GM12873 (cell line): ENCODE data around the gene EVI5L.

Experiments used
- TF ChIP-seq, protein P1 (sequence below): IDR thresholded peaks from 2 replicates; pipeline ENCODE4 v1.5.1; 2012; ENCODE audit warnings: low read depth, mild to moderate bottlenecking, moderate library complexity, low read length, control low read depth; ENCODE audit not compliant: insufficient read depth; ENCODE audit errors: missing control alignments

EVI5L gene

GRCh38 chr19:7901337-7901736 is 71.3 kb downstream of the EVI5L start:
- TF ChIP-seq, protein P1, sequence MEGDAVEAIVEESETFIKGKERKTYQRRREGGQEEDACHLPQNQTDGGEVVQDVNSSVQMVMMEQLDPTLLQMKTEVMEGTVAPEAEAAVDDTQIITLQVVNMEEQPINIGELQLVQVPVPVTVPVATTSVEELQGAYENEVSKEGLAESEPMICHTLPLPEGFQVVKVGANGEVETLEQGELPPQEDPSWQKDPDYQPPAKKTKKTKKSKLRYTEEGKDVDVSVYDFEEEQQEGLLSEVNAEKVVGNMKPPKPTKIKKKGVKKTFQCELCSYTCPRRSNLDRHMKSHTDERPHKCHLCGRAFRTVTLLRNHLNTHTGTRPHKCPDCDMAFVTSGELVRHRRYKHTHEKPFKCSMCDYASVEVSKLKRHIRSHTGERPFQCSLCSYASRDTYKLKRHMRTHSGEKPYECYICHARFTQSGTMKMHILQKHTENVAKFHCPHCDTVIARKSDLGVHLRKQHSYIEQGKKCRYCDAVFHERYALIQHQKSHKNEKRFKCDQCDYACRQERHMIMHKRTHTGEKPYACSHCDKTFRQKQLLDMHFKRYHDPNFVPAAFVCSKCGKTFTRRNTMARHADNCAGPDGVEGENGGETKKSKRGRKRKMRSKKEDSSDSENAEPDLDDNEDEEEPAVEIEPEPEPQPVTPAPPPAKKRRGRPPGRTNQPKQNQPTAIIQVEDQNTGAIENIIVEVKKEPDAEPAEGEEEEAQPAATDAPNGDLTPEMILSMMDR = no peak

DNA sequence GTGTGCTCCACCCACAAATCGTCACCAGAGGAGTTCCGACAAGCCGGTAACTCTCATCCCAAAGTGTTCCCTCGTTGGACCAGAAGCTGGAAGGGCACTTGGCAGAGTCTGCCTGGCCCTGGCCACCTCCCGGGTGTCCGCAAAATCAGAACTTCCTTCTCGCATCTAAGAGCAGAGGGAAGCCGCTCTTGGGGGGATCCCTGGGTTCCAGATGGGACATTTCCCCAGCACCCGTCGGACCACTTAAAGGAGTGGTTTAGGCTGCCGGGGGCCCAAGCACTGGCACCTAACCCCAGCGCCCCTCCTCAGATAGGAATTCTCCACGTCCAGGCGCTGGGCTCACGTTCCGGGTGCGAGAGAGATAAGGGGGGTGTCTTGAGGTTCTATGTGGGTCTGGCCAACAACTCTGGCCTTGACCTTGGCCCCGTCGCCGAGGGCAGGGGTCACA is 72.8 kb downstream of the EVI5L start:
- TF ChIP-seq, protein P1 = no peak

DNA sequence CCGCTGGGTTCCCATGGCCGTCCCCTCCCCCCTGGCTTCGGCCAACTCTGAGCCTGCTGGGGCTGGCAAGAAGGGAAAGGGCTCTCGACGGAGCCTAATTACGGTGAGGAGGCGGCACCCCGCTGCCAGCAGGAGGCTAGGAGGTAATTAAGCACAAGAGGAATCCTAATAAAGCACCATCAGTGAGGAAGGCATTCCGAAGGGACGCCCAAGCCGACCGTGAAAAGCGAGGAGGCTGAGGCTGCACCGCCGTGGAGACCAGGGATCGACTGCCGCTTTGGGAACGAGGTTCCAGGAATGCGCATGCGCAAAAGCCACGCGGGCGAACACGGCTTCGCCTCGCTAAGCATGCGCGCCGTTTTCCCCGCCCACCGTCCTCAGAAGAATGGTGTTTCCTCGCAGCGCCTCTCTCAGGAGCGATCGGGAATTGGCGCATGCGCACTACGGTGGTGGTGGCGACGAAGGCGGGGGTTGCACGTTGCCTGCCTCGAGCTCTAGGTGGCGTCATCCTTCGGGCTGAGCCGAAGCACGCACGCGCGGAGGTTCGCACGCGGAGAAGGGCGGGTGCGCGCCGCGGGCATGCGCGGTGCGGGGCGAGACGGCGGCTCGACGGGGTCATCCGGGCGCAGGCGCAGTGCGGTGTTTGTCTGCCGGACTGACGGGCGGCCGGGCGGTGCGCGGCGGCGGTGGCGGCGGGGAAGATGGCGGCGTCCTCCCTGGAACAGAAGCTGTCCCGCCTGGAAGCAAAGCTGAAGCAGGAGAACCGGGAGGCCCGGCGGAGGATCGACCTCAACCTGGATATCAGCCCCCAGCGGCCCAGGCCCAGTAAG is 73.4 kb downstream of the EVI5L start, which contains the start of gene MAP2K7:
Gene MAP2K7 (plus strand): TSS at position 634 of the 830 bp plus-strand sequence. CDS start 68 bp downstream, at position 702.
- TF ChIP-seq, protein P1 = peak; percentile 63

- TF ChIP-seq, protein P1 = no peak
Observed at GRCh38 chr19:7904074-7905020, 74.3 kb downstream of the EVI5L start.

- TF ChIP-seq, protein P1 = no peak
Observed at GRCh38 chr19:7905268-7905667, 75.2 kb downstream of the EVI5L start.

- TF ChIP-seq, protein P1 = no peak
Observed at GRCh38 chr19:7905859-7906258, 75.8 kb downstream of the EVI5L start.

- TF ChIP-seq, protein P1 = no peak
Observed at GRCh38 chr19:7907122-7907521, 77.1 kb downstream of the EVI5L start.
